Fibroblast of skin of left quadriceps (primary cell): Measurements from ENCODE around the gene RNF25.

Source experiments
- DNase-seq, 2 experiments: peaks; one replicate each; pipeline ENCODE4 v3.0.0-alpha.2; 2013; ENCODE audit warnings: low read depth in 2 of 2

Gene RNF25

DNA sequence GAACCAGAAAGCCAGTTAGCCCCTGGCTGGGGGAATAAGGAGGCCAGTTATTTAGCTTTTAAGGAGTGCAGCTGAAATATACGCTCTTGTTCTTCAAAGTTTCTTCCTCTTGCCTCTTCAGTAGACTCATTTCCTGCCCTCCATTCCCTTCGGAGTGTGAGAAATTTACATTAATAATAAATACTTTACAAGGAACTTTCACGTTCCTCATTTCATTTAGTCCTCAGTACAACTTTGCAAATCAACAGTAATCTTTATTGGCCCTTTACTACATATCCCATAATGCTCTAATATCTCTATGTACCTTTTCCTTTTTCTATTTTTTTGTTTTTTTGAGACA is 48.5 kb downstream of the RNF25 start:
- no peak for DNase-seq

DNA sequence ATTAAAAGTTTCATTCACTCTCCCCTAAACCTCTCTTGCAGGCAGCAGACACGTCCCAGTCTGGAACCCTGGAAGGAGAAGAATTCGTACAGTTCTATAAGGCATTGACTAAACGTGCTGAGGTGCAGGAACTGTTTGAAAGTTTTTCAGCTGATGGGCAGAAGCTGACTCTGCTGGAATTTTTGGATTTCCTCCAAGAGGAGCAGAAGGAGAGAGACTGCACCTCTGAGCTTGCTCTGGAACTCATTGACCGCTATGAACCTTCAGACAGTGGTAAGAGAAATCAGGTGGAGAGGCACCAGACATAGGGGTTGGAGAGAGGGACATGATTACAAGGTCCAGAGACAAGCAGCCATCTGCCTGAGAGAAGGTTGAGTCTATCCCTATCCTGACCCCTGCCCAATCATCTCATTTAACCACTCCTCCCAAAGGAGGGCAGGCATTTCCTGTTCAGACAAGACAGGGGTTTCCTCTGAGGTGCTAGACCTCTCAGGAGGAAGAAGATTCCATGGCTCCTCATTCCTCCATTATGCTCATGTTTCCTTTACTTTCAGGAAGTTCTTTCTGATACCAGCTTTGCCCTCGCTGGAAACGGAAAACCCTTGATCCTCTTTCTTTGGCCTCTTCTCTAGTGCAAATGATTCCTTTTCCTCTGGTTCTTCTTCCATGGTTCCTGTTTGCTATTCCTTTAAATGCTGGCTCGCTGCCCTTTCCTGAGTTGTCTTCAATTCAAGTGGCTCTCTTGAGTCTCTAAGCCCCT is 49.0 kb downstream of the RNF25 start:
- peak; percentile 7 to 8 for DNase-seq

GRCh38 chr2:218621007-218621406 is 50.8 kb downstream of the RNF25 start:
- DNase-seq = no peak

DNA sequence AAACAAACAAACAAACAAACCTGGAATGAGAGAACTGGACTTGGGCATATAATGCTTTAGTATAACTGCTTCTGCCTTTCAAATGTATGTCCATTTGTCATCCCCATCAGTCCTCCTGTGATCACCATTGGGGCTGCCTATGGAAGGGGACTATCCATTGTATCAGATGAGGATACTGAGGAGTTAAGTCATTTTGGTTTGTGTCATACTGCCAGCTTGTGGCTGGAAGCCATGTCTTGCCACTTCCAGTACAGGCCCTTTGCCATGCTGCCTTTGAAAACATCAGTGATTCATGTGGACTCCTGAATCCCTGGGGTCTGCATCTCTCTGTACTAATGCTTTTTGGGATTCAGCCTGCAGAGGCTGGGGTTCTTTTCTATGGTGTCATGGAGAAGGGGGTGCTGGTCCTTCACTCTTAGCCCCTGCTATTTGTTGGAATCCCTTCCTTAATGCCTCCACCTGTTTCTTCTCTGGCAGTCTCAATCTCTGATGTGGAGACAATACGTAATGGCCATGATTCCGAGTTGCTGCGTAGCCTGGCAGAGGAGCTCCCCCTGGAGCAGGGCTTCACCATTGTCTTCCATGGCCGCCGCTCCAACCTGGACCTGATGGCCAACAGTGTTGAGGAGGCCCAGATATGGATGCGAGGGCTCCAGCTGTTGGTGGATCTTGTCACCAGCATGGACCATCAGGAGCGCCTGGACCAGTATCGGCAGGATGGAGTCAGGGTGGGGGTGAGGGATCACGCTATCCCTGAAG is 53.5 kb downstream of the RNF25 start:
- DNase-seq = no peak

DNA sequence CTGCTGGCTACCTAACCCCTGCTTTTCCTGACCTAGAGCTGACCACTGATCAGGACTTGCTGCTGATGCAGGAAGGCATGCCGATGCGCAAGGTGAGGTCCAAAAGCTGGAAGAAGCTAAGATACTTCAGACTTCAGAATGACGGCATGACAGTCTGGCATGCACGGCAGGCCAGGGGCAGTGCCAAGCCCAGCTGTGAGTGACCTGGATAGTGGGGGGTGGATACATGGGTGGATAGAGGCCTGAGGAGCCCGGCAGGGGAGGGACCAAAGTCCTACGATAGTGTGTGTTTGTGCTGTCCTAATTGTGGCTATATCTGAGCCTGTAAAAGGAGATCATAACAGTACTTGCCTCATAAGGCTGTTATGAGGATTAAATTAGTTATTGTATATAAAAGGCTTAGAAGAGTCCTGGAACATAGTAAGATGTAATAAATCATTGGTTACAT is 55.9 kb downstream of the RNF25 start:
- DNase-seq = no peak
